ENCODE measurements around the gene INSL6. TPM values are rescaled to one million over a fixed set of nuclear protein-coding genes. Genes with fewer than 3 reads are reported as not detected.

INSL6 gene
- total RNA-seq, 1 donor from 2014 or later = not detected

- DNase-seq (ENCODE audit: low spot score) = no peak
- Mint-ChIP-seq H3K27me3 (ENCODE audit: low read depth) (no peaks in the 10 kb centered on the region), H3K4me1 (ENCODE audit: low read depth) (no peaks in the 10 kb centered on the region), H3K4me3 (ENCODE audit: unreplicated experiment) (no peak overlapping the region), H3K9me3 (ENCODE audit: low read depth) (peaks cover 3% of the 10 kb centered on the region), H3K27ac (ENCODE audit: unreplicated experiment) (no peak overlapping the region), H3K36me3 (ENCODE audit: low read depth) (peaks cover 21% of the 10 kb centered on the region)
- no peak for TF ChIP-seq CTCF (IDR thresholded peaks at IDR 0.05)
Measured at GRCh38 chr9:5122116-5122515, 63.3 kb downstream of the INSL6 start.

GRCh38 chr9:5113994-5114748 lies 71.3 kb downstream of the INSL6 start:
- no peak for TF ChIP-seq CTCF (IDR thresholded peaks at IDR 0.05)
- DNase-seq (ENCODE audit: low spot score) = peak; percentile 86
- H3K4me1 Mint-ChIP-seq (ENCODE audit: low read depth) = no peaks in the 10 kb centered on the region
- H3K36me3 Mint-ChIP-seq (ENCODE audit: low read depth) = peaks cover 19% of the 10 kb centered on the region
- H3K4me3 Mint-ChIP-seq (ENCODE audit: unreplicated experiment) = no peak overlapping the region
- H3K27ac Mint-ChIP-seq (ENCODE audit: unreplicated experiment) = no peak overlapping the region
- H3K9me3 Mint-ChIP-seq (ENCODE audit: low read depth) = peaks cover 8% of the 10 kb centered on the region
- H3K27me3 Mint-ChIP-seq (ENCODE audit: low read depth) = no peaks in the 10 kb centered on the region

Other genes with a start within 250 kb of the INSL6 start
- gene JAK2, start 200.4 kb downstream of the INSL6 start, total RNA-seq = 15.8 to 17.5 TPM (median 16.6 TPM) in 3 replicates
- not detected in 3 replicates for gene INSL4, start 45.8 kb upstream of the INSL6 start, total RNA-seq
- not detected in 3 replicates for gene RLN2, start 119.1 kb upstream of the INSL6 start, total RNA-seq
- not detected in 3 replicates for gene RLN1, start 154.2 kb upstream of the INSL6 start, total RNA-seq

Data from chondrocyte (in vitro differentiated cells).